HG02970 (cell line): ENCODE measurements around the gene NKAIN2.
"Not testable (repeated sequence)": the region's sequence is repeated elsewhere in the genome, so short reads cannot be mapped to it uniquely, and the experiment has no call there.

Experiments used
- ATAC-seq: cut with Tn5 transposase; IDR thresholded peaks from one replicate; pipeline ENCODE4 v1.9.1; 2021; ENCODE audit warnings: mild to moderate bottlenecking, moderate library complexity, moderate number of reproducible peaks; ENCODE audit not compliant: unreplicated experiment, low FRiP score

The NKAIN2 gene

GRCh38 chr6:124011180-124011579 lies 207.5 kb downstream of the NKAIN2 start:
- ATAC-seq = no peak

GRCh38 chr6:124022051-124022450 lies 218.4 kb downstream of the NKAIN2 start:
- ATAC-seq = not testable (repeated sequence)

GRCh38 chr6:124022641-124023040 lies 219.0 kb downstream of the NKAIN2 start:
- ATAC-seq = no peak

- ATAC-seq = no peak
These were observed 223.0 kb downstream of the NKAIN2 start for GRCh38 chr6:124026694-124027093.

- ATAC-seq = no peak
These were observed 223.7 kb downstream of the NKAIN2 start for GRCh38 chr6:124027392-124027791.

GRCh38 chr6:124028117-124028516 lies 224.5 kb downstream of the NKAIN2 start:
- no peak for ATAC-seq

- no peak for ATAC-seq
These were observed 225.9 kb downstream of the NKAIN2 start for GRCh38 chr6:124029567-124029966.

- no peak for ATAC-seq
These were observed 229.8 kb downstream of the NKAIN2 start for GRCh38 chr6:124033501-124033900.

- ATAC-seq = no peak
These were observed 232.7 kb downstream of the NKAIN2 start for GRCh38 chr6:124036384-124036783.

- peak; percentile 82 for ATAC-seq
These were observed 237.0 kb downstream of the NKAIN2 start for GRCh38 chr6:124040655-124041054.

- no peak for ATAC-seq
These were observed 248.5 kb downstream of the NKAIN2 start for GRCh38 chr6:124052120-124052519.

GRCh38 chr6:124053315-124053714 lies 249.7 kb downstream of the NKAIN2 start:
- no peak for ATAC-seq

- ATAC-seq = no peak
These were observed 250.4 kb downstream of the NKAIN2 start for GRCh38 chr6:124054034-124054433.

- no peak for ATAC-seq
These were observed 251.7 kb downstream of the NKAIN2 start for GRCh38 chr6:124055395-124055794.

GRCh38 chr6:124055963-124056362 lies 252.3 kb downstream of the NKAIN2 start:
- ATAC-seq = no peak

- ATAC-seq = no peak
These were observed 253.0 kb downstream of the NKAIN2 start for GRCh38 chr6:124056407-124057334.

GRCh38 chr6:124057461-124057860 lies 253.8 kb downstream of the NKAIN2 start:
- no peak for ATAC-seq

- ATAC-seq = no peak
These were observed 260.9 kb downstream of the NKAIN2 start for GRCh38 chr6:124064317-124065113.

- no peak for ATAC-seq
These were observed 262.6 kb downstream of the NKAIN2 start for GRCh38 chr6:124066269-124066668.

- no peak for ATAC-seq
These were observed 263.4 kb downstream of the NKAIN2 start for GRCh38 chr6:124066946-124067552.
